Activated T-helper 1 cell treated with anti-CD3 and anti-CD28 coated beads, Interleukin-12 subunit alpha, Interleukin-12 subunit beta, Interleukin-2, Interleukin-4 antibody, amounts not matched to agents 30 ng/mL and 10 ng/mL and 1 ng/mL, durations not matched to agents 14 hours and 24 hours and 36 hours (primary cell): ENCODE results near the gene EMILIN2. TPM values are rescaled to one million over a fixed set of nuclear protein-coding genes. Genes with fewer than 3 reads are reported as not detected.
"Not testable (repeated sequence)": the region's sequence is repeated elsewhere in the genome, so short reads cannot be mapped to it uniquely, and the experiment has no call there.

Source experiments
- DNase-seq: peaks from one replicate; pipeline ENCODE4 v3.0.0; 2021; ENCODE audit warnings: low spot score
- H3K27ac Mint-ChIP-seq: one replicate; pipeline ENCODE4 v1.8.0; 2021; ENCODE audit warnings: mild to moderate bottlenecking, mixed read lengths
- H3K27me3 Mint-ChIP-seq: one replicate; pipeline ENCODE4 v1.8.0; 2022; ENCODE audit warnings: mild to moderate bottlenecking, moderate library complexity, mixed read lengths; ENCODE audit not compliant: insufficient read depth
- H3K36me3 Mint-ChIP-seq: one replicate; pipeline ENCODE4 v1.8.0; 2021; ENCODE audit warnings: low read depth, mixed read lengths
- H3K4me1 Mint-ChIP-seq: one replicate; pipeline ENCODE4 v1.8.0; 2021; ENCODE audit warnings: low read depth, mixed read lengths
- H3K4me3 Mint-ChIP-seq: one replicate; pipeline ENCODE4 v1.8.0; 2021; ENCODE audit warnings: mild to moderate bottlenecking, moderate library complexity, mixed read lengths
- H3K9me3 Mint-ChIP-seq: one replicate; pipeline ENCODE4 v1.8.0; 2021; ENCODE audit warnings: mixed read lengths
- intact Hi-C: fragments of 100-400 bp; cut with micrococcal nuclease; formaldehyde crosslinking; loops from one replicate; pipeline ENCODE4 v1.15.1; 2024
- total RNA-seq: library from RNA; stranded (reverse); gene quantifications from 2 replicates; pipeline ENCODE4 v1.2.3, GENCODE V29; 2022

Gene EMILIN2
- total RNA-seq, 1 donor from 2014 or later: 28.0 TPM

GRCh38 chr18:2909431-2910140 lies 62.8 kb downstream of the EMILIN2 start:
- peaks cover 22% of the 10 kb centered on the region for H3K4me1 Mint-ChIP-seq
- no peak overlapping the region for H3K4me3 Mint-ChIP-seq
- H3K27ac Mint-ChIP-seq: peak overlapping the region; percentile 48
- no peak for DNase-seq
- intact Hi-C loops: loop anchor here (5.0 to 10.0 kb wide), 2 partner anchors 102 to 335 kb away; partner anchors contain the start of genes METTL4 and NDC80
- H3K9me3 Mint-ChIP-seq: no peaks in the 10 kb centered on the region
- peaks cover 17% of the 10 kb centered on the region for H3K36me3 Mint-ChIP-seq
- no peaks in the 10 kb centered on the region for H3K27me3 Mint-ChIP-seq

- H3K36me3 Mint-ChIP-seq: peaks cover 17% of the 10 kb centered on the region
- H3K27ac Mint-ChIP-seq: no peak overlapping the region
- intact Hi-C loops: no loop called here
- peaks cover 22% of the 10 kb centered on the region for H3K4me1 Mint-ChIP-seq
- H3K4me3 Mint-ChIP-seq: no peak overlapping the region
- H3K27me3 Mint-ChIP-seq: no peaks in the 10 kb centered on the region
- DNase-seq: no peak
- no peaks in the 10 kb centered on the region for H3K9me3 Mint-ChIP-seq
Measured at GRCh38 chr18:2910261-2910660, 63.5 kb downstream of the EMILIN2 start.

- DNase-seq: no peak
- Mint-ChIP-seq H3K4me1 (peaks cover 17% of the 10 kb centered on the region), H3K27ac (no peak overlapping the region), H3K9me3 (no peaks in the 10 kb centered on the region), H3K36me3 (peaks cover 17% of the 10 kb centered on the region), H3K27me3 (no peaks in the 10 kb centered on the region), H3K4me3 (no peak overlapping the region)
- intact Hi-C loops: no loop called here
Measured at GRCh38 chr18:2910751-2911425, 64.1 kb downstream of the EMILIN2 start.

GRCh38 chr18:2911533-2911932 lies 64.7 kb downstream of the EMILIN2 start:
- Mint-ChIP-seq H3K27me3 (no peaks in the 10 kb centered on the region), H3K27ac (no peak overlapping the region), H3K4me1 (peaks cover 20% of the 10 kb centered on the region), H3K9me3 (no peaks in the 10 kb centered on the region), H3K36me3 (peaks cover 20% of the 10 kb centered on the region), H3K4me3 (no peak overlapping the region)
- intact Hi-C loops: no loop called here
- DNase-seq: no peak

GRCh38 chr18:2912357-2913299 lies 65.8 kb downstream of the EMILIN2 start:
- peaks cover 25% of the 10 kb centered on the region for H3K4me1 Mint-ChIP-seq
- H3K27me3 Mint-ChIP-seq: no peaks in the 10 kb centered on the region
- H3K9me3 Mint-ChIP-seq: no peaks in the 10 kb centered on the region
- no peak for DNase-seq
- H3K27ac Mint-ChIP-seq: no peak overlapping the region
- H3K36me3 Mint-ChIP-seq: peaks cover 29% of the 10 kb centered on the region
- H3K4me3 Mint-ChIP-seq: no peak overlapping the region
- intact Hi-C loops: no loop called here

- H3K4me3 Mint-ChIP-seq: no peak overlapping the region
- no peaks in the 10 kb centered on the region for H3K9me3 Mint-ChIP-seq
- no peak for DNase-seq
- intact Hi-C loops: no loop called here
- H3K36me3 Mint-ChIP-seq: peaks cover 31% of the 10 kb centered on the region
- H3K27ac Mint-ChIP-seq: no peak overlapping the region
- no peaks in the 10 kb centered on the region for H3K27me3 Mint-ChIP-seq
- H3K4me1 Mint-ChIP-seq: peaks cover 25% of the 10 kb centered on the region
Measured at GRCh38 chr18:2913398-2914005, 66.7 kb downstream of the EMILIN2 start.

GRCh38 chr18:2914185-2914880 lies 67.5 kb downstream of the EMILIN2 start:
- H3K4me1 Mint-ChIP-seq: peaks cover 25% of the 10 kb centered on the region
- peaks cover 36% of the 10 kb centered on the region for H3K36me3 Mint-ChIP-seq
- no peak overlapping the region for H3K4me3 Mint-ChIP-seq
- H3K27ac Mint-ChIP-seq: no peak overlapping the region
- intact Hi-C loops: no loop called here
- no peak for DNase-seq
- no peaks in the 10 kb centered on the region for H3K9me3 Mint-ChIP-seq
- no peaks in the 10 kb centered on the region for H3K27me3 Mint-ChIP-seq

GRCh38 chr18:2914881-2915240 lies 68.1 kb downstream of the EMILIN2 start:
- H3K27ac Mint-ChIP-seq: no peak overlapping the region
- H3K36me3 Mint-ChIP-seq: peaks cover 39% of the 10 kb centered on the region
- peaks cover 25% of the 10 kb centered on the region for H3K4me1 Mint-ChIP-seq
- no peak overlapping the region for H3K4me3 Mint-ChIP-seq
- intact Hi-C loops: no loop called here
- no peaks in the 10 kb centered on the region for H3K27me3 Mint-ChIP-seq
- DNase-seq: no peak
- H3K9me3 Mint-ChIP-seq: no peaks in the 10 kb centered on the region

- intact Hi-C loops, H3K27me3 Mint-ChIP-seq, H3K4me3 Mint-ChIP-seq, DNase-seq, H3K9me3 Mint-ChIP-seq, H3K27ac Mint-ChIP-seq: not testable (repeated sequence)
- Mint-ChIP-seq H3K36me3 (peaks cover 43% of the 10 kb centered on the region), H3K4me1 (peaks cover 25% of the 10 kb centered on the region)
Measured at GRCh38 chr18:2915486-2915885, 68.7 kb downstream of the EMILIN2 start.

GRCh38 chr18:2916184-2916583 lies 69.4 kb downstream of the EMILIN2 start:
- Mint-ChIP-seq H3K4me3 (no peak overlapping the region), H3K9me3 (no peaks in the 10 kb centered on the region), H3K4me1 (peaks cover 25% of the 10 kb centered on the region), H3K27me3 (no peaks in the 10 kb centered on the region), H3K27ac (peak overlapping the region; percentile 43), H3K36me3 (peaks cover 45% of the 10 kb centered on the region)
- no peak for DNase-seq
- intact Hi-C loops: no loop called here

GRCh38 chr18:2917259-2918047 lies 70.6 kb downstream of the EMILIN2 start:
- Mint-ChIP-seq H3K27ac (peak overlapping the region; percentile 51), H3K4me1 (peaks cover 25% of the 10 kb centered on the region), H3K9me3 (no peaks in the 10 kb centered on the region), H3K27me3 (no peaks in the 10 kb centered on the region), H3K4me3 (no peak overlapping the region), H3K36me3 (peaks cover 47% of the 10 kb centered on the region)
- DNase-seq: no peak
- intact Hi-C loops: no loop called here
